HL-60 (cell line): ENCODE measurements around the gene CBLN3.

Source experiments
- DNase-seq, 2 experiments: peaks; one replicate each; pipeline ENCODE4 v3.0.0-alpha.2; 2010 to 2020; ENCODE audit warnings: low read depth in 1 of 2, low spot score in 1 of 2
- H3K27ac ChIP-seq: fragments of 250-450 bp; sonication (Bioruptor Pico); replicated peaks from 2 replicates; pipeline ENCODE4 v1.5.1; 2020; ENCODE audit warnings: mild to moderate bottlenecking, moderate library complexity
- H3K27me3 ChIP-seq: fragments of 250-450 bp; sonication (Bioruptor Pico); 2 replicates; pipeline ENCODE4 v1.5.1; 2021; ENCODE audit warnings: mild to moderate bottlenecking, moderate library complexity; ENCODE audit not compliant: insufficient read depth, poor library complexity, severe bottlenecking
- H3K4me3 ChIP-seq: replicated peaks from 2 replicates; pipeline ENCODE4 v1.5.1; 2011; ENCODE audit warnings: mild to moderate bottlenecking, control low read depth, low read length; ENCODE audit not compliant: insufficient read depth
- CTCF ChIP-seq: IDR thresholded peaks from one replicate; pipeline ENCODE4 v1.5.1; 2011; ENCODE audit warnings: low read length, control low read depth, inconsistent platforms; ENCODE audit not compliant: insufficient read depth
- GABPA ChIP-seq: IDR thresholded peaks from 2 replicates; pipeline ENCODE4 v1.6.1; 2012; ENCODE audit warnings: low read depth
- POLR2AphosphoS5 ChIP-seq: IDR thresholded peaks from 2 replicates; pipeline ENCODE4 v1.6.1; 2012; ENCODE audit warnings: low read depth
- SPI1 ChIP-seq: IDR thresholded peaks from 2 replicates; pipeline ENCODE4 v1.6.1; 2012; ENCODE audit warnings: low read depth, mild to moderate bottlenecking, borderline replicate concordance
- TF ChIP-seq, protein P1 (sequence below): IDR thresholded peaks from 2 replicates; pipeline ENCODE4 v1.6.1; 2012; ENCODE audit warnings: low read depth; ENCODE audit not compliant: insufficient replicate concordance

CBLN3 gene

GRCh38 chr14:24426150-24426911 is 3.1 kb downstream of the CBLN3 start:
- DNase-seq, result no peak
- Histone ChIP-seq H3K27me3 (no peaks in the 10 kb centered on the region), H3K4me3 (no peak overlapping the region), H3K27ac (no peak overlapping the region)
- TF ChIP-seq CTCF (no peak), GABPA (no peak), POLR2AphosphoS5 (no peak), SPI1 (no peak)
- TF ChIP-seq, protein P1, sequence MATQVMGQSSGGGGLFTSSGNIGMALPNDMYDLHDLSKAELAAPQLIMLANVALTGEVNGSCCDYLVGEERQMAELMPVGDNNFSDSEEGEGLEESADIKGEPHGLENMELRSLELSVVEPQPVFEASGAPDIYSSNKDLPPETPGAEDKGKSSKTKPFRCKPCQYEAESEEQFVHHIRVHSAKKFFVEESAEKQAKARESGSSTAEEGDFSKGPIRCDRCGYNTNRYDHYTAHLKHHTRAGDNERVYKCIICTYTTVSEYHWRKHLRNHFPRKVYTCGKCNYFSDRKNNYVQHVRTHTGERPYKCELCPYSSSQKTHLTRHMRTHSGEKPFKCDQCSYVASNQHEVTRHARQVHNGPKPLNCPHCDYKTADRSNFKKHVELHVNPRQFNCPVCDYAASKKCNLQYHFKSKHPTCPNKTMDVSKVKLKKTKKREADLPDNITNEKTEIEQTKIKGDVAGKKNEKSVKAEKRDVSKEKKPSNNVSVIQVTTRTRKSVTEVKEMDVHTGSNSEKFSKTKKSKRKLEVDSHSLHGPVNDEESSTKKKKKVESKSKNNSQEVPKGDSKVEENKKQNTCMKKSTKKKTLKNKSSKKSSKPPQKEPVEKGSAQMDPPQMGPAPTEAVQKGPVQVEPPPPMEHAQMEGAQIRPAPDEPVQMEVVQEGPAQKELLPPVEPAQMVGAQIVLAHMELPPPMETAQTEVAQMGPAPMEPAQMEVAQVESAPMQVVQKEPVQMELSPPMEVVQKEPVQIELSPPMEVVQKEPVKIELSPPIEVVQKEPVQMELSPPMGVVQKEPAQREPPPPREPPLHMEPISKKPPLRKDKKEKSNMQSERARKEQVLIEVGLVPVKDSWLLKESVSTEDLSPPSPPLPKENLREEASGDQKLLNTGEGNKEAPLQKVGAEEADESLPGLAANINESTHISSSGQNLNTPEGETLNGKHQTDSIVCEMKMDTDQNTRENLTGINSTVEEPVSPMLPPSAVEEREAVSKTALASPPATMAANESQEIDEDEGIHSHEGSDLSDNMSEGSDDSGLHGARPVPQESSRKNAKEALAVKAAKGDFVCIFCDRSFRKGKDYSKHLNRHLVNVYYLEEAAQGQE, result no peak

DNA sequence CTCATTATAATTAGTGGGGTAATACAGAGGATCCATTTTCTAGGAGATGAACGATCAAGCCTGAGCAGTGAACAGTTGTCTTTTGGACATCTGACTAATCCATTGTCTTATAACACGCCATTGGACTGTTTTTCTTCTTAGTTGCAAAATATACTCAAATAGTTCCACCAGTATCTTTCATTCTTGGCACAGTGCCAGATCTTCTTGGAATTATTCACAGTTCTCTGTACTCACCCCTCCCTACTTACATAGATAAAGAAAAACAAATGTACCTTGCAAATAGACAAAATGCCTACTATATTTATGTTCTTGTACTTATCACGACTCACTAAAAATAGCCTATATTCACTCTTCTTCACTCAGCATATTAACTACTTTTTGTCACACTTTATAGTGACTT is 3.8 kb downstream of the CBLN3 start:
- TF ChIP-seq SPI1 (no peak), POLR2AphosphoS5 (no peak), CTCF (no peak)
- TF ChIP-seq, protein P1, result no peak
- DNase-seq, result no peak
- no peak overlapping the region for H3K4me3 ChIP-seq
- no peaks in the 10 kb centered on the region for H3K27me3 ChIP-seq
- no peak overlapping the region for H3K27ac ChIP-seq

GRCh38 chr14:24422694-24423601 is 6.5 kb downstream of the CBLN3 start:
- no peak for DNase-seq
- Histone ChIP-seq H3K4me3 (no peak overlapping the region), H3K27me3 (no peaks in the 10 kb centered on the region), H3K27ac (no peak overlapping the region)
- TF ChIP-seq GABPA (no peak), SPI1 (no peak), POLR2AphosphoS5 (no peak), CTCF (no peak)
- TF ChIP-seq, protein P1, result no peak
